Endothelial cell of umbilical vein (primary cell): ENCODE measurements around the gene EPS8L2. TPM values are rescaled to one million over a fixed set of nuclear protein-coding genes. Genes with fewer than 3 reads are reported as not detected.

ENCODE experiments used
- BruUV-seq: library from RNA; stranded (reverse); fragments of 400-500 nt; replicated peaks from 2 replicates; lab custom pipeline; 2021; lab: Mats Ljungman, UMichigan
- CTCF ChIA-PET: fragments of 300-600, 350-600 bp; sonication (Branson Sonifier 250); formaldehyde crosslinking; loops from one replicate; lab custom pipeline; 2021; ENCODE audit warnings: antibody characterized with exemption, inconsistent platforms; lab: Charles Lee
- POLR2A ChIA-PET: fragments of 300-600, 350-600 bp; sonication (Branson Sonifier 250); formaldehyde crosslinking; loops from one replicate; lab custom pipeline; 2021; ENCODE audit warnings: antibody characterized with exemption, inconsistent platforms; lab: Charles Lee
- DNase-seq: peaks from one replicate; pipeline ENCODE4 v3.0.0-alpha.2; 2011; ENCODE audit warnings: low read depth, low spot score
- FAIRE-seq: peaks from 2 replicates; lab custom pipeline; 2011; peaks lifted over from hg19 to GRCh38; lab: Jason Lieb, UNC
- H2AFZ ChIP-seq: 2 replicates; pipeline ENCODE4 v1.6.0; 2012; ENCODE audit warnings: low read depth, low read length, control low read depth, inconsistent platforms
- H3K27ac ChIP-seq: 2 replicates; pipeline ENCODE4 v1.5.1; 2011; ENCODE audit warnings: low read depth, mild to moderate bottlenecking, control low read depth, low read length, moderate library complexity; ENCODE audit not compliant: insufficient read depth
- H3K27me3 ChIP-seq, 2 experiments: 2 replicates each; pipeline versions ENCODE4 v1.6.0 to v1.6.1; 2011; ENCODE audit warnings: low read length in 2 of 2, mixed read lengths in 1 of 2; ENCODE audit not compliant: control insufficient read depth in 2 of 2, insufficient read depth in 2 of 2
- H3K36me3 ChIP-seq, 2 experiments: 2 replicates in 1 of 2; 3 replicates in 1 of 2; pipeline ENCODE4 v1.5.1; 2011; ENCODE audit warnings: low read length in 2 of 2, mild to moderate bottlenecking in 1 of 2, moderate library complexity in 1 of 2; ENCODE audit not compliant: control insufficient read depth in 2 of 2, insufficient read depth in 2 of 2; ENCODE audit errors: extremely low read depth in 1 of 2
- H3K4me1 ChIP-seq: 3 replicates; pipeline ENCODE4 v1.5.1; 2011; ENCODE audit warnings: mild to moderate bottlenecking, low read length; ENCODE audit not compliant: control insufficient read depth, insufficient read depth; ENCODE audit errors: extremely low read depth
- H3K4me2 ChIP-seq: 2 replicates; pipeline ENCODE4 v1.6.1; 2011; ENCODE audit warnings: low read length, control low read depth, mixed read lengths; ENCODE audit not compliant: insufficient read depth
- H3K4me3 ChIP-seq, 3 experiments: fragments of 200-600 bp in 1 of 3; sonication (generic), shearing (Covaris generic) in 1 of 3; replicated peaks in 1 of 3; 2 replicates each; pipeline ENCODE4 v1.5.1; 2011 to 2016; ENCODE audit warnings: control low read depth in 3 of 3, low read length in 3 of 3, mild to moderate bottlenecking in 2 of 3, inconsistent platforms in 1 of 3, low read depth in 1 of 3, moderate library complexity in 1 of 3; ENCODE audit not compliant: insufficient read depth in 1 of 3
- H3K79me2 ChIP-seq: 2 replicates; pipeline ENCODE4 v1.6.0; 2012; ENCODE audit warnings: low read length, inconsistent platforms; ENCODE audit not compliant: control insufficient read depth, insufficient read depth
- H3K9ac ChIP-seq: replicated peaks from 2 replicates; pipeline ENCODE3; 2011; ENCODE audit warnings: low read length, control low read depth; ENCODE audit not compliant: insufficient read depth; ENCODE audit errors: extremely low read depth
- H3K9me1 ChIP-seq: replicated peaks from 3 replicates; pipeline ENCODE4 v1.6.0; 2011; ENCODE audit warnings: mild to moderate bottlenecking, low read length; ENCODE audit not compliant: control insufficient read depth, insufficient read depth; ENCODE audit errors: extremely low read depth
- H3K9me3 ChIP-seq: replicated peaks from 2 replicates; pipeline ENCODE4 v1.5.1; 2012; ENCODE audit warnings: low read length, inconsistent platforms; ENCODE audit not compliant: control insufficient read depth, insufficient read depth
- H4K20me1 ChIP-seq: replicated peaks from 2 replicates; pipeline ENCODE3; 2011; ENCODE audit warnings: mild to moderate bottlenecking, low read length; ENCODE audit not compliant: control insufficient read depth, insufficient read depth; ENCODE audit errors: extremely low read depth
- EZH2 ChIP-seq: IDR thresholded peaks from 2 replicates; pipeline ENCODE4 v1.6.1; 2012; ENCODE audit warnings: borderline replicate concordance, low read depth, mild to moderate bottlenecking, moderate library complexity, low read length, inconsistent platforms; ENCODE audit not compliant: severe bottlenecking
- JUN ChIP-seq: IDR thresholded peaks from 2 replicates; pipeline ENCODE4 v1.6.1; 2011; ENCODE audit warnings: borderline replicate concordance, low read depth; ENCODE audit not compliant: insufficient read length, insufficient read depth
- MYC ChIP-seq: IDR thresholded peaks from one replicate; pipeline ENCODE4 v1.6.1; 2011; ENCODE audit warnings: mild to moderate bottlenecking, low read depth, low read length
- POLR2A ChIP-seq: IDR thresholded peaks from 2 replicates; pipeline ENCODE4 v1.6.1; 2012; ENCODE audit warnings: low read depth, mild to moderate bottlenecking, control low read depth, low read length
- dilution Hi-C: fragments of 300-500 bp; cut with MboI; formaldehyde crosslinking; loops from one replicate; pipeline ENCODE4 v1.15.0; 2019; ENCODE audit warnings: low sequenced_read_pairs; ENCODE audit not compliant: extremely low pct_ligation_motif_present
- intact Hi-C: fragments of 100-400 bp; cut with micrococcal nuclease; formaldehyde crosslinking; loops from one replicate; pipeline ENCODE4 v1.10.0; 2022
- polyA plus RNA-seq, 4 experiments: library from polyadenylated mRNA; depleted of rRNA in 3 of 4; stranded (reverse) in 3 of 4; unstranded in 1 of 4; fragments of >200 nt; gene quantifications; 2 replicates each; pipeline versions ENCODE4 v1.2.1 to v1.2.3, GENCODE V29; 2011 to 2012; ENCODE audit warnings: missing spikeins in 1 of 4
- total RNA-seq: library from RNA; stranded (reverse); gene quantifications from 2 replicates; pipeline ENCODE4 v1.2.3, GENCODE V29; 2021
- TF ChIP-seq, protein P1 (sequence below), 2 donors: IDR thresholded peaks; 1 replicate in 1 of 2; 2 replicates in 1 of 2; pipeline ENCODE4 v1.5.1; 2011; ENCODE audit warnings: low read length in 2 of 2, mild to moderate bottlenecking in 2 of 2, moderate library complexity in 2 of 2, control low read depth in 1 of 2, inconsistent platforms in 1 of 2, low read depth in 1 of 2; ENCODE audit not compliant: insufficient read depth in 1 of 2; ENCODE audit errors: extremely low read depth in 1 of 2
- TF ChIP-seq, protein P2 (sequence below): IDR thresholded peaks from 2 replicates; pipeline ENCODE4 v1.6.1; 2011; ENCODE audit not compliant: insufficient read depth, insufficient read length

EPS8L2 gene
- total and polyA plus RNA-seq, 2 donors (not counting 3 experiments of a cell fraction or from before 2014, with no cell fraction given) = 5.2 to 12.5 TPM

DNA sequence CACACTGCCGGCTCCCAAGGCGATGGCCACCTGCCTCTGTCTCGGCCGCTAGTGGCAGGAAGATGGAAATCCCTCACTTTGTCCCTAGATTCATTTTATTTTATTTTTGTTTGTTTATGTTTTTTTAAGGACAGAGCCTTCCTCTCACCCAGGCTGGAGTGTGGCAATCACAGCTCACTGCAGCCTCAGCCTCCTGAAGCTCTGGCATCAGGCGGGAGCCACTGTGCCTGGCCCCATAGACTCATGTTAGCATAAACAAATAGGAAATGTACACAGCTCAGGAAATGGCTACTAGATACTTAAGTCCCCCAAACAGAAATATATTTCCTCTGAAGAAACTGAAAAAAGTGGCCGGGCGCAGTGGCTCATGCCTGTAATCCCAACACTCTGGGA lies 6.9 kb upstream of the EPS8L2 start:
- CTCF ChIA-PET = no interaction called here
- intact Hi-C loops = loop anchor here (5.0 kb wide), 1 partner anchor 162 kb away; the partner anchor contains the start of genes HRAS and LRRC56
- no peaks in the 10 kb centered on the region for H3K9me3 ChIP-seq
- TF ChIP-seq, protein P1, sequence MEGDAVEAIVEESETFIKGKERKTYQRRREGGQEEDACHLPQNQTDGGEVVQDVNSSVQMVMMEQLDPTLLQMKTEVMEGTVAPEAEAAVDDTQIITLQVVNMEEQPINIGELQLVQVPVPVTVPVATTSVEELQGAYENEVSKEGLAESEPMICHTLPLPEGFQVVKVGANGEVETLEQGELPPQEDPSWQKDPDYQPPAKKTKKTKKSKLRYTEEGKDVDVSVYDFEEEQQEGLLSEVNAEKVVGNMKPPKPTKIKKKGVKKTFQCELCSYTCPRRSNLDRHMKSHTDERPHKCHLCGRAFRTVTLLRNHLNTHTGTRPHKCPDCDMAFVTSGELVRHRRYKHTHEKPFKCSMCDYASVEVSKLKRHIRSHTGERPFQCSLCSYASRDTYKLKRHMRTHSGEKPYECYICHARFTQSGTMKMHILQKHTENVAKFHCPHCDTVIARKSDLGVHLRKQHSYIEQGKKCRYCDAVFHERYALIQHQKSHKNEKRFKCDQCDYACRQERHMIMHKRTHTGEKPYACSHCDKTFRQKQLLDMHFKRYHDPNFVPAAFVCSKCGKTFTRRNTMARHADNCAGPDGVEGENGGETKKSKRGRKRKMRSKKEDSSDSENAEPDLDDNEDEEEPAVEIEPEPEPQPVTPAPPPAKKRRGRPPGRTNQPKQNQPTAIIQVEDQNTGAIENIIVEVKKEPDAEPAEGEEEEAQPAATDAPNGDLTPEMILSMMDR (IDR thresholded peaks at IDR 0.05; ENCODE audit: extremely low read depth in 1 of 2, insufficient read depth in 1 of 2, low read depth in 1 of 2, low read length in 2 of 2) = no peak
- TF ChIP-seq POLR2A = no peak
- no peak for TF ChIP-seq JUN
- no peak for TF ChIP-seq MYC
- TF ChIP-seq, protein P2, sequence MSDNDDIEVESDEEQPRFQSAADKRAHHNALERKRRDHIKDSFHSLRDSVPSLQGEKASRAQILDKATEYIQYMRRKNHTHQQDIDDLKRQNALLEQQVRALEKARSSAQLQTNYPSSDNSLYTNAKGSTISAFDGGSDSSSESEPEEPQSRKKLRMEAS = no peak
- no peak for TF ChIP-seq EZH2
- dilution Hi-C loops = no loop called here
- DNase-seq (no peak), FAIRE-seq (no peak)
- H3K9ac ChIP-seq = no peak overlapping the region
- H3K9me1 ChIP-seq = no peaks in the 10 kb centered on the region
- no peak overlapping the region for H3K27ac ChIP-seq
- POLR2A ChIA-PET = interaction anchor here (0.6 kb wide), 1 partner anchor 144 kb away, joined by 3 read pairs; no protein-coding TSS in a partner anchor
- H2AFZ ChIP-seq = no peak overlapping the region
- peaks cover 25% of the 10 kb centered on the region for H3K79me2 ChIP-seq
- no peak overlapping the region for H3K4me3 ChIP-seq
- H3K4me1 ChIP-seq = peaks cover 2% of the 10 kb centered on the region
- no peaks in the 10 kb centered on the region for H3K36me3 ChIP-seq
- H3K27me3 ChIP-seq = no peaks in the 10 kb centered on the region
- no TSS peak for BruUV-seq
- H4K20me1 ChIP-seq = no peaks in the 10 kb centered on the region
- no peak overlapping the region for H3K4me2 ChIP-seq
